Osteoblast (primary cell): ENCODE measurements around the gene BCAP31. TPM values are rescaled to one million over a fixed set of nuclear protein-coding genes. Genes with fewer than 3 reads are reported as not detected.
"Not testable (repeated sequence)": the region's sequence is repeated elsewhere in the genome, so short reads cannot be mapped to it uniquely, and the experiment has no call there.

ENCODE experiments used
- DNase-seq: peaks from one replicate; pipeline ENCODE4 v3.0.0; 2011; ENCODE audit warnings: low spot score, mixed read lengths; ENCODE audit not compliant: insufficient read length; ENCODE audit errors: missing footprints
- H2AFZ ChIP-seq: 2 replicates; pipeline ENCODE4 v1.6.0; 2011; ENCODE audit warnings: mild to moderate bottlenecking, low read length
- H3K27ac ChIP-seq: 2 replicates; pipeline ENCODE4 v1.5.1; 2011; ENCODE audit warnings: mild to moderate bottlenecking, low read depth, low read length, moderate library complexity
- H3K27me3 ChIP-seq: 2 replicates; pipeline ENCODE4 v1.6.0; 2012; ENCODE audit warnings: mild to moderate bottlenecking, control low read depth, inconsistent platforms, low read length, moderate library complexity; ENCODE audit not compliant: insufficient read depth
- H3K36me3 ChIP-seq: 2 replicates; pipeline ENCODE4 v1.5.1; 2011; ENCODE audit warnings: mild to moderate bottlenecking, low read length, control low read depth, moderate library complexity; ENCODE audit not compliant: insufficient read depth
- H3K4me1 ChIP-seq: 2 replicates; pipeline ENCODE4 v1.5.1; 2011; ENCODE audit warnings: mild to moderate bottlenecking, low read length, control low read depth, moderate library complexity; ENCODE audit not compliant: insufficient read depth
- H3K4me2 ChIP-seq: 2 replicates; pipeline ENCODE4 v1.6.0; 2011; ENCODE audit warnings: mild to moderate bottlenecking, low read length; ENCODE audit not compliant: insufficient read depth
- H3K4me3 ChIP-seq: fragments of 200-600 bp; sonication (generic); 3 replicates; pipeline ENCODE4 v1.5.1; 2012; ENCODE audit warnings: mild to moderate bottlenecking, low read length, inconsistent platforms; ENCODE audit not compliant: insufficient read depth
- H3K79me2 ChIP-seq: 2 replicates; pipeline ENCODE4 v1.6.0; 2012; ENCODE audit warnings: mild to moderate bottlenecking, low read length, control low read depth, inconsistent platforms; ENCODE audit not compliant: insufficient read depth
- H3K9me3 ChIP-seq: 2 replicates; pipeline ENCODE4 v1.5.1; 2011; ENCODE audit warnings: low read depth, low read length, control low read depth
- H4K20me1 ChIP-seq: 2 replicates; pipeline ENCODE4 v1.6.0; 2012; ENCODE audit warnings: mild to moderate bottlenecking, low read length, control low read depth; ENCODE audit not compliant: insufficient read depth
- total RNA-seq: library from RNA; depleted of rRNA; stranded (reverse); fragments of >200 nt; gene quantifications from 2 replicates; pipeline ENCODE4 v1.2.3, GENCODE V29; 2012
- TF ChIP-seq, protein P1 (sequence below): IDR thresholded peaks from 2 replicates; pipeline ENCODE4 v1.5.1; 2011; ENCODE audit warnings: mild to moderate bottlenecking, low read depth, low read length, moderate library complexity; ENCODE audit errors: extremely low read depth

The BCAP31 gene
- total RNA-seq, 1 donor, result 118 TPM

DNA sequence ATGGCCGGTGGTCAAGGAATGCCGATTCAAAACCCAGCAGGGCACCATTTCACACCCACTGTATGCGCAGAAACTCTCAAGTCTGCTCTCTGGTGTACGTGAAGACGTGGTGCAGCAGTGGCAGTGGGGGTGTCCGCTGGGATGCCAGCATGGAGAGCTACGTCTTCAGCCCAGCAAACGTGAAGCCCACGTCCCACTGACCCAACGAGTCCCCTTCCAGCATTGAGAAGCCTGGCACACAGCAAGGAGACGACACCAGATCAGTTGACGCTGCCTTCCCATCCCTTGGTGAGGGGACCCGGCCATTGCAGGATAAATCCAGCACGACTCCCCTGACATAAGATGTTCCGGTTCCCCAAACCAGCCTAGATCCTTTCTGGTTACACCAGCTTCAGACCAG lies 37.7 kb upstream of the BCAP31 start:
- Histone ChIP-seq H3K36me3 (no peaks in the 10 kb centered on the region), H2AFZ (no peak overlapping the region), H3K9me3 (no peaks in the 10 kb centered on the region), H3K4me2 (no peak overlapping the region), H4K20me1 (peaks cover 9% of the 10 kb centered on the region), H3K4me3 (no peak overlapping the region), H3K27me3 (no peaks in the 10 kb centered on the region), H3K79me2 (peaks cover 6% of the 10 kb centered on the region), H3K4me1 (peaks cover 5% of the 10 kb centered on the region), H3K27ac (no peak overlapping the region)
- peak; percentile 78 for DNase-seq
- TF ChIP-seq, protein P1, sequence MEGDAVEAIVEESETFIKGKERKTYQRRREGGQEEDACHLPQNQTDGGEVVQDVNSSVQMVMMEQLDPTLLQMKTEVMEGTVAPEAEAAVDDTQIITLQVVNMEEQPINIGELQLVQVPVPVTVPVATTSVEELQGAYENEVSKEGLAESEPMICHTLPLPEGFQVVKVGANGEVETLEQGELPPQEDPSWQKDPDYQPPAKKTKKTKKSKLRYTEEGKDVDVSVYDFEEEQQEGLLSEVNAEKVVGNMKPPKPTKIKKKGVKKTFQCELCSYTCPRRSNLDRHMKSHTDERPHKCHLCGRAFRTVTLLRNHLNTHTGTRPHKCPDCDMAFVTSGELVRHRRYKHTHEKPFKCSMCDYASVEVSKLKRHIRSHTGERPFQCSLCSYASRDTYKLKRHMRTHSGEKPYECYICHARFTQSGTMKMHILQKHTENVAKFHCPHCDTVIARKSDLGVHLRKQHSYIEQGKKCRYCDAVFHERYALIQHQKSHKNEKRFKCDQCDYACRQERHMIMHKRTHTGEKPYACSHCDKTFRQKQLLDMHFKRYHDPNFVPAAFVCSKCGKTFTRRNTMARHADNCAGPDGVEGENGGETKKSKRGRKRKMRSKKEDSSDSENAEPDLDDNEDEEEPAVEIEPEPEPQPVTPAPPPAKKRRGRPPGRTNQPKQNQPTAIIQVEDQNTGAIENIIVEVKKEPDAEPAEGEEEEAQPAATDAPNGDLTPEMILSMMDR, result no peak

DNA sequence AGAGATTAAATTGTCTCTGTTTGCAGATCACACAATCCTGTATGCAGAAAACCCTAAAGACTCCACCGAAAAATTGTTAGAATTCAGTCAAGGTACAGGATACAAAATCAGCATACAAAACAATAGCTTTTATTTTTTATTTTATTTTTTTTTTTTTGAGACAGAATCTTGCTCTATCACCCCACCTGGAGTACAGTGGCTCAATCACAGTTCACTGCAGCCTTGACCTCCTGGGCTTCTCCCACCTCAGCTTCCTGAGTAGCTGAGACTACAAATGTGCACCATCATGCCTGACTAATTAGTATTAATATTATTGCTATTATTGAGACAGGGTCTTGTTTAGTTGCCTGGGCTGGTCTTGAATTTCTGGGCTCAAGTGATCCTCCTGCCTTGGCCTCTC lies 30.9 kb upstream of the BCAP31 start:
- Histone ChIP-seq H3K79me2 (no peaks in the 10 kb centered on the region), H2AFZ (no peak overlapping the region), H3K4me1 (no peaks in the 10 kb centered on the region), H3K36me3 (no peaks in the 10 kb centered on the region), H3K27ac (no peak overlapping the region), H3K9me3 (no peaks in the 10 kb centered on the region), H3K27me3 (peaks cover 3% of the 10 kb centered on the region), H3K4me3 (no peak overlapping the region), H3K4me2 (no peak overlapping the region), H4K20me1 (no peaks in the 10 kb centered on the region)
- TF ChIP-seq, protein P1, result no peak
- DNase-seq, result no peak

DNA sequence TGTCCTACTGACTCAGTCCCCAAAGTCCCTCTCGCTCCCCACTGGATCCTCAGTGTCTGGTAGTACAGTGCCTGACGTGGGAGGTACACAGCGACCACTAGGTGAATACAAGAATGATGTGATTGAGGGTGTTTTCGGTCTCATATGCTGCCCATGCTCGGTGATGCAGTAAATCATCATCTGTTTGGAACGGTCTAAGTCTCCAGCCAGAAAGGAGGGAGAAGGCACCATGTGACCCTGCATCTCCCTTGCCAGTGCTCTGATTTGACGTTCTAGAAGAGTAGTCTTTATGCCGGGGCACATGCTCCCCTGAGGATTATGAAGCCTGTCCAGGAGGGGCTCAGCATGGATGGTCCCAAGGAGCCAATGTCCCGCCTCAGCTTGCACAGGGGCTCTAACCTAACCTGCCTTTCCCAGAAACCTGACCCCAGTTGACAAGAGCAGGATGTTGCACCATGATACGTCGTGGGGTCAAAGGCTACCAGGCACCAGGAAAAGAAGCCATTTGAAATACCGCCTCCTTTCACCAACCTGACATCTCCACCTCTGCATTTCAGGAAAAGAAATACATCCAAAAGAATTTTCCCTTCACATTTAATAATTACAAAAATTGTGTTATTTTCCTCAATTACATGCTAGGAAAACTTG lies 26.1 kb upstream of the BCAP31 start:
- no peak for DNase-seq
- TF ChIP-seq, protein P1, result no peak
- Histone ChIP-seq H3K4me1 (no peaks in the 10 kb centered on the region), H3K79me2 (no peaks in the 10 kb centered on the region), H3K27me3 (peaks cover 6% of the 10 kb centered on the region), H2AFZ (no peak overlapping the region), H3K9me3 (no peaks in the 10 kb centered on the region), H3K27ac (no peak overlapping the region), H4K20me1 (no peaks in the 10 kb centered on the region), H3K4me3 (no peak overlapping the region), H3K4me2 (no peak overlapping the region), H3K36me3 (no peaks in the 10 kb centered on the region)

DNA sequence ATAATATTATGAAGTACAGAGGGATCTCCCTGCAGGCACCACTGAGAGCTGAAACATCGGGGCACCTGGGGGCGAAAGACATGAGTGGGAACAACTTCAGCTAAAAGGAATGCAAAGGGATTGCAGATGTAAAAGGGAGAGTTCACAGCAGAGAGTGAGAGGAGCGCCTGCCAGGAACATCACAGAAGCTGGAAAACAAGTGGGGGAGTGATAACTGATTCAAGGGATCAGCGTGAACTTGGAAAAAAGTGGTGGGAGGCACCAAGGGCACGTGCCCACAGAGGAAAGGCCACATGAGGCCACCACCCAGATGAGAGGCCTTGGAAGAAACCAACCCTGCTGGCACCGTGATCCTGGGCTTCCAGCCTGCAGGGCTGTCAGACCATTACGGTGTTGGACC lies 24.8 kb upstream of the BCAP31 start:
- not testable (repeated sequence) for H3K36me3 ChIP-seq, H3K9me3 ChIP-seq, H3K4me3 ChIP-seq, H3K27ac ChIP-seq, H3K27me3 ChIP-seq, H2AFZ ChIP-seq, H3K4me1 ChIP-seq, DNase-seq, H4K20me1 ChIP-seq, H3K79me2 ChIP-seq, H3K4me2 ChIP-seq

DNA sequence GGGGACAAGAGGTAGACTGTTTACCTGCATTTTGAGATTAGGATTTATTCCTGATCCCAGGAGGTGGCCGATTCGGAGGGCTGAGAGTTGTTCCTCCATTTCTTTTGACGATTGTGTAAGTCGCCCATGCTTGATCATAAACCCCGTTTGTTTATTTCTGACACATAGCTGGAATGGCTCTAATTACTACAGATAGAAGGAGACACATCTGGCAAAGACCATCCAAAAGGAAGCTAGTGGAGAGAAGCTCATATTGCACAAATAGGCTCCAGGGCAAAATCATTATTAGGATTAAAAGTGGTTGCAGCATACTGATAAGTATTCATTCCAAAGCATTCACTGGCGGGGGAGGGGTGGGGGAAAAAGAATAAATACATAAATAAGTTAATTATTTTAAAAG lies 22.8 kb upstream of the BCAP31 start:
- not testable (repeated sequence) for H2AFZ ChIP-seq, H3K79me2 ChIP-seq, H3K9me3 ChIP-seq, DNase-seq, H3K36me3 ChIP-seq, H3K27ac ChIP-seq, H3K4me1 ChIP-seq, H3K4me2 ChIP-seq, H4K20me1 ChIP-seq, H3K4me3 ChIP-seq, H3K27me3 ChIP-seq
